Gastrocnemius medialis (tissue), 4 donors: Measurements from ENCODE around the gene ARID1B. TPM values are rescaled to one million over a fixed set of nuclear protein-coding genes. Genes with fewer than 3 reads are reported as not detected.

Experiments used
- ATAC-seq, 2 donors: fragments of 150-250 bp; one replicate each; pipeline ENCODE4 v1.9.1; 2016
- DNase-seq, 2 donors: peaks; one replicate each; pipeline ENCODE4 v3.0.0-alpha.2; 2019
- H3K27ac ChIP-seq, 4 donors: fragments of 200-600 bp; sonication (generic); 1 replicate in 1 of 4; 2 replicates in 3 of 4; pipeline ENCODE4 v1.5.1; 2016 to 2018; ENCODE audit warnings: mild to moderate bottlenecking in 2 of 4, moderate library complexity in 1 of 4
- H3K27me3 ChIP-seq, 3 donors: fragments of 200-600 bp; sonication (generic) in 2 of 3; 1 replicate in 1 of 3; 2 replicates in 2 of 3; pipeline versions ENCODE4 v1.5.1 to v1.6.0; 2016 to 2019; ENCODE audit warnings: mild to moderate bottlenecking in 1 of 3, moderate library complexity in 1 of 3
- H3K36me3 ChIP-seq, 2 donors: fragments of 200-600 bp; sonication (generic) in 1 of 2; one replicate each; pipeline ENCODE4 v1.5.1; 2017 to 2018
- H3K4me1 ChIP-seq, 2 donors: fragments of 200-600 bp; sonication (generic) in 1 of 2; one replicate each; pipeline ENCODE4 v1.5.1; 2016 to 2017; ENCODE audit warnings: mild to moderate bottlenecking in 2 of 2
- H3K4me3 ChIP-seq, 4 donors: fragments of 200-600 bp; sonication (generic) in 3 of 4; 1 replicate in 1 of 4; 2 replicates in 3 of 4; pipeline ENCODE4 v1.5.1; 2016 to 2019; ENCODE audit warnings: mild to moderate bottlenecking in 2 of 4
- H3K9me3 ChIP-seq, 3 donors: fragments of 200-600 bp; sonication (generic) in 2 of 3; 1 replicate in 1 of 3; 2 replicates in 2 of 3; pipeline ENCODE4 v1.5.1; 2016 to 2019
- POLR2A ChIP-seq, 2 donors: fragments of 450-650 bp; IDR thresholded peaks; one replicate each; pipeline ENCODE4 v1.6.1; 2017; ENCODE audit warnings: antibody characterized with exemption in 2 of 2, mild to moderate bottlenecking in 2 of 2, moderate library complexity in 2 of 2
- in situ Hi-C, 4 donors: fragments of 200-750 bp; cut with MboI; loops; one replicate each; pipeline versions ENCODE4 v1.15.0 to v1.8.0; 2017; ENCODE audit warnings: low sequenced_read_pairs in 4 of 4
- intact Hi-C: fragments of 100-400 bp; cut with DNase I; formaldehyde crosslinking; loops from one replicate; pipeline ENCODE4 v1.15.1; 2023; ENCODE audit warnings: low total_unique reads
- total RNA-seq, 4 donors: library from RNA; depleted of rRNA; stranded (reverse); fragments of >200 nt; gene quantifications; one replicate each; pipeline versions ENCODE4 v1.1.0 to v1.2.3, GENCODE V29; 2016
- TF ChIP-seq, protein P1 (sequence below), 5 experiments: fragments of 450-650 bp in 3 of 5; fragments of 200-600 bp in 2 of 5; sonication (generic) in 2 of 5; IDR thresholded peaks in 4 of 5; conservative IDR thresholded peaks in 1 of 5; 1 replicate in 4 of 5; 2 replicates in 1 of 5; pipeline ENCODE4 v1.5.1; 2016 to 2019; ENCODE audit warnings: antibody characterized with exemption in 5 of 5, mild to moderate bottlenecking in 3 of 5, moderate library complexity in 3 of 5

The ARID1B gene
- total RNA-seq, 4 donors from 2014 or later = 54.9 to 75.3 (median 62.0) TPM

DNA sequence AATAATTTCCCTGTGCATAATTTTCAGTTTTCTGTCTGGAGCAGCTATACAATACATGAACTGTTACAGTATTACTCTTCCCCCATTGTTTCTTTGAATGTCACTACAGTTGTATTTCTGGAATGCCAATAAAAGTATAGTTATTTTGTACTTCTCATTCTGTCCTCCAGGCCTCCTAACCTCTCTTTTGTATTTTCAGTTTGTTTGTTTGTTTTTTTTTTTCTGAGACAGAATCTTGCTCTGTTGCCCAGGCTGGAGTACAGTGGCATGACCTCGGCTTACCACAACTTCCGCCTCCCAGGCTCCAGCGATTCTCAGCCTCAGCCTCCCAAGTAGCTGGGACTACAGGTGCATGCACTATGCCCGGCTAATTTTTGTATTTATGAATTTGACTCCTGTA lies 16.8 kb upstream of the ARID1B start:
- Histone ChIP-seq H3K36me3 (no peaks in the 10 kb centered on the region), H3K27ac (no peak overlapping the region), H3K27me3 (no peaks in the 10 kb centered on the region), H3K4me1 (no peaks in the 10 kb centered on the region), H3K4me3 (no peak overlapping the region), H3K9me3 (no peaks in the 10 kb centered on the region)
- no peak for TF ChIP-seq POLR2A (IDR thresholded peaks at IDR 0.05)
- TF ChIP-seq, protein P1, sequence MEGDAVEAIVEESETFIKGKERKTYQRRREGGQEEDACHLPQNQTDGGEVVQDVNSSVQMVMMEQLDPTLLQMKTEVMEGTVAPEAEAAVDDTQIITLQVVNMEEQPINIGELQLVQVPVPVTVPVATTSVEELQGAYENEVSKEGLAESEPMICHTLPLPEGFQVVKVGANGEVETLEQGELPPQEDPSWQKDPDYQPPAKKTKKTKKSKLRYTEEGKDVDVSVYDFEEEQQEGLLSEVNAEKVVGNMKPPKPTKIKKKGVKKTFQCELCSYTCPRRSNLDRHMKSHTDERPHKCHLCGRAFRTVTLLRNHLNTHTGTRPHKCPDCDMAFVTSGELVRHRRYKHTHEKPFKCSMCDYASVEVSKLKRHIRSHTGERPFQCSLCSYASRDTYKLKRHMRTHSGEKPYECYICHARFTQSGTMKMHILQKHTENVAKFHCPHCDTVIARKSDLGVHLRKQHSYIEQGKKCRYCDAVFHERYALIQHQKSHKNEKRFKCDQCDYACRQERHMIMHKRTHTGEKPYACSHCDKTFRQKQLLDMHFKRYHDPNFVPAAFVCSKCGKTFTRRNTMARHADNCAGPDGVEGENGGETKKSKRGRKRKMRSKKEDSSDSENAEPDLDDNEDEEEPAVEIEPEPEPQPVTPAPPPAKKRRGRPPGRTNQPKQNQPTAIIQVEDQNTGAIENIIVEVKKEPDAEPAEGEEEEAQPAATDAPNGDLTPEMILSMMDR (IDR thresholded peaks at IDR 0.05 in 4 of 5, conservative IDR thresholded peaks at IDR 0.05 in 1 of 5) = no peak
- intact Hi-C loops (no loop called here), in situ Hi-C loops (loop anchor here in 2 of 4 donors (10.0 to 25.0 kb wide), 2 partner anchors 76 to 198 kb away; no protein-coding TSS in a partner anchor)
- DNase-seq (no peak), ATAC-seq (no peak)

DNA sequence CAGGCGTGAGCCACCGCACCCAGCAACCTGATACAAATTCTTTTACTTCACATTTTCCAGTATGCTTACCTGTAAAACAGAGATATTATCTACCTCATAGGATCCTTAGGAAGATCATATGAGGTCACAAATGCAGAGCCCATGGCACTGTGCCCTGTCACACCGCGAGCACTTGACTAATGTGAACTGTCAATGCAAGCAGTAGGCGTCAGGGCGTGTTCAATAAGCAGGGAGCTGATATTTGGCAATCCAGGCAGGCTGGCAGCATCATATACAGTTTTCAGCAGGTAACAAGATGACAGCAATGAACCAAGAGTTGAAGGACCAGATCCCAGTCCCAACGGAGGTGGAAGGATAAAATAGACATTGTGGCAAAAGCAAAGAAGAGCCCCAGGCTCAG lies 14.6 kb upstream of the ARID1B start:
- no peak for TF ChIP-seq POLR2A (IDR thresholded peaks at IDR 0.05)
- TF ChIP-seq, protein P1 (IDR thresholded peaks at IDR 0.05 in 4 of 5, conservative IDR thresholded peaks at IDR 0.05 in 1 of 5) = no peak
- Histone ChIP-seq H3K4me3 (no peak overlapping the region), H3K27ac (no peak overlapping the region), H3K9me3 (no peaks in the 10 kb centered on the region), H3K27me3 (no peaks in the 10 kb centered on the region), H3K4me1 (no peaks in the 10 kb centered on the region), H3K36me3 (no peaks in the 10 kb centered on the region)
- ATAC-seq (no peak), DNase-seq (no peak)
- in situ Hi-C loops = loop anchor here in 2 of 4 donors (10.0 to 25.0 kb wide), 2 partner anchors 78 to 200 kb away; no protein-coding TSS in a partner anchor
- intact Hi-C loops = no loop called here

DNA sequence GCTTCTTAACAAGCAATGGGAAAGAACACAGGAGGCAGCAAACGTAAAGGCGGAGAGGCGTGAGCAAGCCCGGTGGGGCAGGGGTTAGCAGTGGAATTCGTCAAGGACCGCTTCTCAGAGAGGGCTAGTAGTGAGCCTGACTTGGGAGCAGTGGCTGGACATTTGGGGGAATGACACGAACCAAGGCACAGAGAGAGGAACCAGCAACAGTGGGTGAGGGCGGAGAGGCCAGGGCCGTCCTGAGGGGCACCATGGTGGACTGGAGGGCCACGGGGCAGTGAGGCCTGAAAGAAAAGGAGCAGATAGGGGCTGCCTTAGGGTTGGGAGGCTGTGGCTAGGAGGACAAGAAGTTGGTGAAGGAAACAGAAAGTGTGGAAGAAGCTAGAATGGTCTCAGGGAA lies 12.1 kb upstream of the ARID1B start:
- no peak for TF ChIP-seq POLR2A (IDR thresholded peaks at IDR 0.05)
- TF ChIP-seq, protein P1 (IDR thresholded peaks at IDR 0.05 in 4 of 5, conservative IDR thresholded peaks at IDR 0.05 in 1 of 5) = no peak
- intact Hi-C loops = no loop called here

DNA sequence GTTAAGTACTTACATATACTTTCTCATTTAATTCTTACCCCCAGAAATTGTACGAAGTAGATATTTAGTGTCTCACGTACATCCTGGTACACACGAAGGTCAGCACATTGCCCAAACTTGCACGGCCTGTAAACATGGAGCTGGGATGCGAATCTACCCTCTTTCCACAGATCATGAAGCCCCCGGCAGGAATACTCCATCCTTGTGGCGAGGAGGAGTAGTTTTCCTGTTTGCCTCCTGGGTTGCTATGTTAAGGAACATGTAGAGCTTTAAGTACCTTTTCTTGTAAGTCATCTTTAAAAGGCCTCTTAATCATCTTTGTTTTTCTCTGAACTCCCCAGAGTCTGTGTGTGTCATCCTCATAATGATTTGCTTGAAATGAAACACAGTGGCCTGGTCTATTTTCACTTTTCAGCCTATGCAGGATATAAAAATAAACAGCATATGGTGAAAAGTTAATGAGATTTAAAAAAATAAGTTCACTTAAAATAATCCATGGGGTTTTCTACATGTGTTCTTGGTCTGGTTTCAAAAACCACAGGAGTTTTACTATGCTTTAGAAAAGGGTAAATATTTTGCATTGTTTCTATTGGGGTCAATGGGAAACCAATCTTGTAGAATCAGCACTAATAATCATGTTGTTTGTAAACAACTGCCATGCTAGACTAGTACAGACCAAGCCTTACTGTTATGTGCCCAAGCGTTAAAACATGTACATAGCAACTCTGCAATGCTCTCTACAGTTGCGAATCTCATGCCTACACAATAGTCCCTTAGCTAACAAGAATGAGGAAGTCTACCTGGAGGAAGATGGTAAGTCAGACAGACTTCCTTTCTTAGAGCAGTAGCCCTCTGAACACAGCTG lies 9.3 kb upstream of the ARID1B start:
- no peak for TF ChIP-seq POLR2A (IDR thresholded peaks at IDR 0.05)
- TF ChIP-seq, protein P1 (IDR thresholded peaks at IDR 0.05 in 4 of 5, conservative IDR thresholded peaks at IDR 0.05 in 1 of 5) = no peak

More for the DNA sequence above, 12.1 kb upstream of the ARID1B start:
- ATAC-seq = no peak
- Histone ChIP-seq H3K36me3 (no peaks in the 10 kb centered on the region), H3K27ac (no peak overlapping the region), H3K4me3 (no peak overlapping the region), H3K4me1 (no peaks in the 10 kb centered on the region), H3K9me3 (no peaks in the 10 kb centered on the region), H3K27me3 (no peaks in the 10 kb centered on the region)
- DNase-seq = no peak
- in situ Hi-C loops = loop anchor here in 2 of 4 donors (10.0 to 25.0 kb wide), 2 partner anchors 80 to 203 kb away; no protein-coding TSS in a partner anchor

More for the DNA sequence above, 9.3 kb upstream of the ARID1B start:
- no peaks in the 10 kb centered on the region for H3K4me1 ChIP-seq
- H3K27ac ChIP-seq = no peak overlapping the region
- no peaks in the 10 kb centered on the region for H3K36me3 ChIP-seq
- H3K9me3 ChIP-seq = no peaks in the 10 kb centered on the region
- intact Hi-C loops = no loop called here
- ATAC-seq (no peak), DNase-seq (no peak)
- H3K27me3 ChIP-seq = no peaks in the 10 kb centered on the region
- in situ Hi-C loops = loop anchor here in 2 of 4 donors (10.0 to 25.0 kb wide), 2 partner anchors 83 to 206 kb away; no protein-coding TSS in a partner anchor
- H3K4me3 ChIP-seq = no peak overlapping the region
